Measurements from ENCODE around the gene EPAS1. TPM values are rescaled to one million over a fixed set of nuclear protein-coding genes. Genes with fewer than 3 reads are reported as not detected.

The EPAS1 gene
- total RNA-seq, 1 donor from 2014 or later: 0.15 TPM

DNA sequence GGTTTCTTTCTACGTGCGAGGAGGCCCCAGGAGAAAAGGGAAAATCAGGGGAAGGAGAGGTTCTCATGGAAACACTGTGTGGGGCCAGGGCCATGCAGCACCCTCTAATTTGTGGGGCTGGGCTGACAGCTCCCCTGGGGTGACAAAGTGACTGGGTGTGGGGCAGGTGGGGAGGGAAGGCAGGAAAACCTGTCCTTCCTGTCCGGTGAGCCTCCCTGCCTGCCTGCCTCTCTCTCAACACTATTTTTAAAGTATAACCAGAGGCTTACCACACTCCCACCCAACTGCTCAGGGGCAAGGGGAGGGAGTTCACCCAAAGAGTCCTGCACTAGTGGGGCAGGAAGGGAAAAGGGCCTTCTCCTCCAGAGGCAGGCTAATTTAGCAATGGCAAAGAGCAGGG, 10.5 kb upstream of the EPAS1 start:
- no peak overlapping the region for H3K4me2 ChIP-seq
- H3F3A ChIP-seq (ENCODE audit: low read depth): no peaks in the 10 kb centered on the region
- no peaks in the 10 kb centered on the region for H3K79me2 ChIP-seq (ENCODE audit: low read depth)
- H3K9me3 ChIP-seq (ENCODE audit: low read depth): no peaks in the 10 kb centered on the region
- TF ChIP-seq, protein P1, sequence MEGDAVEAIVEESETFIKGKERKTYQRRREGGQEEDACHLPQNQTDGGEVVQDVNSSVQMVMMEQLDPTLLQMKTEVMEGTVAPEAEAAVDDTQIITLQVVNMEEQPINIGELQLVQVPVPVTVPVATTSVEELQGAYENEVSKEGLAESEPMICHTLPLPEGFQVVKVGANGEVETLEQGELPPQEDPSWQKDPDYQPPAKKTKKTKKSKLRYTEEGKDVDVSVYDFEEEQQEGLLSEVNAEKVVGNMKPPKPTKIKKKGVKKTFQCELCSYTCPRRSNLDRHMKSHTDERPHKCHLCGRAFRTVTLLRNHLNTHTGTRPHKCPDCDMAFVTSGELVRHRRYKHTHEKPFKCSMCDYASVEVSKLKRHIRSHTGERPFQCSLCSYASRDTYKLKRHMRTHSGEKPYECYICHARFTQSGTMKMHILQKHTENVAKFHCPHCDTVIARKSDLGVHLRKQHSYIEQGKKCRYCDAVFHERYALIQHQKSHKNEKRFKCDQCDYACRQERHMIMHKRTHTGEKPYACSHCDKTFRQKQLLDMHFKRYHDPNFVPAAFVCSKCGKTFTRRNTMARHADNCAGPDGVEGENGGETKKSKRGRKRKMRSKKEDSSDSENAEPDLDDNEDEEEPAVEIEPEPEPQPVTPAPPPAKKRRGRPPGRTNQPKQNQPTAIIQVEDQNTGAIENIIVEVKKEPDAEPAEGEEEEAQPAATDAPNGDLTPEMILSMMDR (IDR thresholded peaks at IDR 0.05): no peak
- TF ChIP-seq EZH2 (IDR thresholded peaks at IDR 0.05): no peak
- TF ChIP-seq EZH2phosphoT487 (IDR thresholded peaks at IDR 0.05): no peak
- no peaks in the 10 kb centered on the region for H3K9me3 Mint-ChIP-seq
- no peak overlapping the region for H3K27ac ChIP-seq
- H3K36me3 ChIP-seq: no peaks in the 10 kb centered on the region
- H3K27me3 ChIP-seq: no peaks in the 10 kb centered on the region
- H2AFZ ChIP-seq (replicated peaks): no peak overlapping the region
- H3K27ac Mint-ChIP-seq: no peak overlapping the region
- H3K4me3 Mint-ChIP-seq: no peak overlapping the region
- no peak for DNase-seq (ENCODE audit: low spot score)
- H3K9ac ChIP-seq: no peak overlapping the region
- H3K4me3 ChIP-seq: no peak overlapping the region
- H3K27me3 Mint-ChIP-seq (ENCODE audit: insufficient read depth, low read depth): peaks cover 10% of the 10 kb centered on the region
- H4K20me1 ChIP-seq (ENCODE audit: low read depth): no peaks in the 10 kb centered on the region
- H3K4me1 ChIP-seq: peaks cover 9% of the 10 kb centered on the region
- no peaks in the 10 kb centered on the region for H3K36me3 Mint-ChIP-seq
- no peaks in the 10 kb centered on the region for H3K4me1 Mint-ChIP-seq

DNA sequence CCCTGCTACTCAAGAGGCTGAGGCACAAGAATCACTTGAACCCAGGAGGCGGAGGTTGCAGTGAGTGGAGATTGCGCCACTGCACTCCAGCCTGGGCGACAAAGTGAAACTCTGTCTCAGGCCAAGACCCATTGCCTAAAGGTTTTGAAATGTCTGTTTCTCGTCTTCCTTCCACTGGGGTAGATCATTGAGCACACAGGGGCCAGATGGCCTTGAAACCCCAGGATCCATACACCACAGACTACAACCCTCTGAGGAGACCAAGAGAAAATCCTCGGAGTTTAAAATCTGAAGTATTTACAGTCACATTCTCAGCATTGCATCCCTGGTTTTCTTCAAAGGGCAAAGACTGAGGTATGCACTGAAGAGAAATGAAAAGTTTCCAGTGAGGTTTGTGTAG, 7.1 kb upstream of the EPAS1 start:
- no peak overlapping the region for H3K4me2 ChIP-seq
- TF ChIP-seq, protein P1 (IDR thresholded peaks at IDR 0.05): no peak
- TF ChIP-seq EZH2 (IDR thresholded peaks at IDR 0.05) (no peak), EZH2phosphoT487 (IDR thresholded peaks at IDR 0.05) (no peak)
- Mint-ChIP-seq H3K4me3 (no peak overlapping the region), H3K36me3 (no peaks in the 10 kb centered on the region), H3K4me1 (no peaks in the 10 kb centered on the region), H3K9me3 (no peaks in the 10 kb centered on the region), H3K27me3 (ENCODE audit: insufficient read depth, low read depth) (peaks cover 17% of the 10 kb centered on the region), H3K27ac (no peak overlapping the region)
- peaks cover 1% of the 10 kb centered on the region for H3K4me1 ChIP-seq
- no peaks in the 10 kb centered on the region for H3K9me3 ChIP-seq (ENCODE audit: low read depth)
- H2AFZ ChIP-seq (replicated peaks): no peak overlapping the region
- no peaks in the 10 kb centered on the region for H3K36me3 ChIP-seq
- no peak overlapping the region for H3K27ac ChIP-seq
- no peaks in the 10 kb centered on the region for H3F3A ChIP-seq (ENCODE audit: low read depth)
- no peak for DNase-seq (ENCODE audit: low spot score)
- H3K4me3 ChIP-seq: no peak overlapping the region
- no peaks in the 10 kb centered on the region for H3K79me2 ChIP-seq (ENCODE audit: low read depth)
- H4K20me1 ChIP-seq (ENCODE audit: low read depth): no peaks in the 10 kb centered on the region
- peaks cover 9% of the 10 kb centered on the region for H3K27me3 ChIP-seq
- H3K9ac ChIP-seq: no peak overlapping the region

DNA sequence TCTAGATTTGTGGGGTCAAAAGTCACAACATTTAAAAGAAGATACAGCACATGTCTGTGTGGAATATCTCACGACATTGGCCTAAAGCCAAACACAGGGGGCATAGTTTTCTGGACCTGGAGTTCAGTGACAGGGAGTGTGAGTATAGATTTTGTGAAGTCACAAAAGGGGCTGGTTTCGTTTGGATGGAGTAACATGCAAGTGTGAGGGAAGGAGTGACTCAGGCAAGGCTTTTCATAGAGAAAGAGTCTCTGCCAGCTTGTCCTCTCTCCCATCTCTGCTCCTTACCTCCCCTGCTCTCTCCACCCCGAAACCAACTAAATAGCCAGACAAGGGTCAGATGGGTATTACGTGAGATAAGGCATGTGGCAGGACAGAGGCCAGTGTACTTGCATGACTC, 3.7 kb upstream of the EPAS1 start:
- peaks cover 15% of the 10 kb centered on the region for H4K20me1 ChIP-seq (ENCODE audit: low read depth)
- Mint-ChIP-seq H3K4me1 (peaks cover 7% of the 10 kb centered on the region), H3K27ac (no peak overlapping the region), H3K9me3 (peaks cover 3% of the 10 kb centered on the region), H3K4me3 (no peak overlapping the region), H3K36me3 (no peaks in the 10 kb centered on the region), H3K27me3 (ENCODE audit: insufficient read depth, low read depth) (peaks cover 43% of the 10 kb centered on the region)
- H3K27ac ChIP-seq: no peak overlapping the region
- H3K4me3 ChIP-seq: no peak overlapping the region
- DNase-seq (ENCODE audit: low spot score): no peak
- no peaks in the 10 kb centered on the region for H3K36me3 ChIP-seq
- H3K27me3 ChIP-seq: peaks cover 42% of the 10 kb centered on the region
- H3K9ac ChIP-seq: no peak overlapping the region
- no peaks in the 10 kb centered on the region for H3K79me2 ChIP-seq (ENCODE audit: low read depth)
- no peaks in the 10 kb centered on the region for H3K4me1 ChIP-seq
- no peaks in the 10 kb centered on the region for H3K9me3 ChIP-seq (ENCODE audit: low read depth)
- no peak overlapping the region for H3K4me2 ChIP-seq
- TF ChIP-seq EZH2phosphoT487 (IDR thresholded peaks at IDR 0.05) (no peak), EZH2 (IDR thresholded peaks at IDR 0.05) (no peak)
- TF ChIP-seq, protein P1 (IDR thresholded peaks at IDR 0.05): no peak
- peaks cover 9% of the 10 kb centered on the region for H3F3A ChIP-seq (ENCODE audit: low read depth)
- H2AFZ ChIP-seq (replicated peaks): no peak overlapping the region
